Thyroid gland (tissue), 4 donors: ENCODE measurements around the gene CCN2. TPM values are rescaled to one million over a fixed set of nuclear protein-coding genes. Genes with fewer than 3 reads are reported as not detected.

Experiments used
- DNase-seq, 2 donors: peaks; one replicate each; pipeline ENCODE4 v3.0.0-alpha.2; 2019
- H3K27ac ChIP-seq, 3 donors: fragments of 200-600 bp; sonication (generic); 1 replicate in 2 of 3; 2 replicates in 1 of 3; pipeline ENCODE4 v1.5.1; 2016 to 2019; ENCODE audit warnings: mild to moderate bottlenecking in 1 of 3, moderate library complexity in 1 of 3
- H3K27me3 ChIP-seq: fragments of 200-600 bp; sonication (generic); one replicate; pipeline ENCODE4 v1.5.1; 2019
- H3K36me3 ChIP-seq, 2 donors: fragments of 200-600 bp; sonication (generic); one replicate each; pipeline ENCODE4 v1.5.1; 2016 to 2019
- H3K4me1 ChIP-seq, 2 donors: fragments of 200-600 bp; sonication (generic); one replicate each; pipeline ENCODE4 v1.5.1; 2017 to 2019
- H3K4me3 ChIP-seq, 3 donors: fragments of 200-600 bp; sonication (generic); replicated peaks in 1 of 3; 1 replicate in 2 of 3; 2 replicates in 1 of 3; pipeline ENCODE4 v1.5.1; 2016; ENCODE audit warnings: mild to moderate bottlenecking in 1 of 3
- H3K9me3 ChIP-seq: fragments of 200-600 bp; sonication (generic); one replicate; pipeline ENCODE4 v1.5.1; 2017
- CTCF ChIP-seq, 6 experiments: fragments of 200-600 bp in 3 of 6; fragments of 450-650 bp in 3 of 6; sonication (generic) in 3 of 6; IDR thresholded peaks; one replicate each; pipeline ENCODE4 v1.5.1; 2016 to 2019; ENCODE audit warnings: antibody characterized with exemption in 6 of 6, mild to moderate bottlenecking in 2 of 6, inconsistent platforms in 1 of 6, moderate library complexity in 1 of 6
- POLR2A ChIP-seq, 2 donors: fragments of 450-650 bp; IDR thresholded peaks; one replicate each; pipeline ENCODE4 v1.6.1; 2017; ENCODE audit warnings: antibody characterized with exemption in 2 of 2, mild to moderate bottlenecking in 2 of 2, moderate library complexity in 1 of 2
- WGBS, 2 donors: methylation state at CpG; one replicate each; pipeline ENCODE4 v1.1.5; 2017; 5-methylcytosine and 5-hydroxymethylcytosine counted together
- intact Hi-C: fragments of 100-400 bp; cut with DNase I; formaldehyde crosslinking; loops from one replicate; pipeline ENCODE4 v1.15.1; 2023
- total RNA-seq, 4 donors: library from RNA; depleted of rRNA; stranded (reverse); fragments of >200 nt; gene quantifications; one replicate each; pipeline ENCODE4 v1.2.3, GENCODE V29; 2016

The CCN2 gene
- total RNA-seq, 4 donors from 2014 or later: 40.1 to 173 (median 137) TPM

GRCh38 chr6:131978522-131978921, 27.4 kb upstream of the CCN2 start:
- H3K4me3 ChIP-seq: no peak overlapping the region
- DNase-seq: no peak
- intact Hi-C loops: no loop called here
- peaks cover 15 to 31% of the 10 kb centered on the region in 2 donors for H3K4me1 ChIP-seq
- H3K27me3 ChIP-seq: no peaks in the 10 kb centered on the region
- no peak for TF ChIP-seq POLR2A (IDR thresholded peaks at IDR 0.05)
- no peak for TF ChIP-seq CTCF (IDR thresholded peaks at IDR 0.05)
- H3K27ac ChIP-seq: no peak overlapping the region
- H3K9me3 ChIP-seq: no peaks in the 10 kb centered on the region
- no peaks in the 10 kb centered on the region for H3K36me3 ChIP-seq
- 69 to 80% methylated on average over 3 of the region's 3 CpGs for WGBS, 2 donors

- Histone ChIP-seq H3K4me1 (peaks cover 15 to 31% of the 10 kb centered on the region in 2 donors), H3K27ac (no peak overlapping the region), H3K9me3 (no peaks in the 10 kb centered on the region), H3K27me3 (no peaks in the 10 kb centered on the region), H3K4me3 (no peak overlapping the region), H3K36me3 (no peaks in the 10 kb centered on the region)
- WGBS, 2 donors: 52 to 60% methylated on average over 6 of the region's 6 CpGs
- TF ChIP-seq POLR2A (IDR thresholded peaks at IDR 0.05): no peak
- no peak for TF ChIP-seq CTCF (IDR thresholded peaks at IDR 0.05)
- DNase-seq: no peak
- intact Hi-C loops: no loop called here
These were observed 25.4 kb upstream of the CCN2 start for GRCh38 chr6:131976545-131977061.

- H3K4me3 ChIP-seq: no peak overlapping the region
- no peak for DNase-seq
- intact Hi-C loops: no loop called here
- H3K36me3 ChIP-seq: no peaks in the 10 kb centered on the region
- TF ChIP-seq CTCF (IDR thresholded peaks at IDR 0.05) (no peak), POLR2A (IDR thresholded peaks at IDR 0.05) (no peak)
- peaks cover 4 to 9% of the 10 kb centered on the region in 2 donors for H3K4me1 ChIP-seq
- no peaks in the 10 kb centered on the region for H3K9me3 ChIP-seq
- WGBS, 2 donors: 66 to 77% methylated on average over 2 of the region's 2 CpGs
- H3K27ac ChIP-seq: no peak overlapping the region
- H3K27me3 ChIP-seq: no peaks in the 10 kb centered on the region
These were observed 21.6 kb upstream of the CCN2 start for GRCh38 chr6:131972741-131973140.

- no peak for DNase-seq
- intact Hi-C loops: no loop called here
- no peak for TF ChIP-seq POLR2A (IDR thresholded peaks at IDR 0.05)
- TF ChIP-seq CTCF (IDR thresholded peaks at IDR 0.05): no peak
- Histone ChIP-seq H3K4me1 (no peaks in the 10 kb centered on the region), H3K9me3 (no peaks in the 10 kb centered on the region), H3K27me3 (no peaks in the 10 kb centered on the region), H3K36me3 (no peaks in the 10 kb centered on the region), H3K27ac (no peak overlapping the region), H3K4me3 (no peak overlapping the region)
- WGBS, 2 donors: 85 to 88% methylated on average over 2 of the region's 2 CpGs
These were observed 19.1 kb upstream of the CCN2 start for GRCh38 chr6:131970076-131970859.

- Histone ChIP-seq H3K9me3 (no peaks in the 10 kb centered on the region), H3K27me3 (no peaks in the 10 kb centered on the region), H3K4me1 (no peaks in the 10 kb centered on the region), H3K4me3 (no peak overlapping the region), H3K36me3 (no peaks in the 10 kb centered on the region), H3K27ac (no peak overlapping the region)
- TF ChIP-seq CTCF (IDR thresholded peaks at IDR 0.05): no peak
- no peak for TF ChIP-seq POLR2A (IDR thresholded peaks at IDR 0.05)
- intact Hi-C loops: no loop called here
- DNase-seq: no peak
- 97 to 98% methylated on average over 5 of the region's 5 CpGs for WGBS, 2 donors
These were observed 17.5 kb upstream of the CCN2 start for GRCh38 chr6:131968656-131969055.
